Tibial nerve (tissue), 4 donors: ENCODE results near the gene ZNF860.

Experiments used
- CTCF ChIP-seq, 5 experiments: fragments of 200-600 bp in 3 of 5; fragments of 450-650 bp in 2 of 5; sonication (generic) in 3 of 5; IDR thresholded peaks; one replicate each; pipeline ENCODE4 v1.5.1; 2016 to 2019; ENCODE audit warnings: antibody characterized with exemption in 5 of 5, mild to moderate bottlenecking in 3 of 5, moderate library complexity in 2 of 5
- EP300 ChIP-seq, 2 donors: sonication (generic); formaldehyde crosslinking; IDR thresholded peaks; one replicate each; pipeline ENCODE4 v1.6.1; 2017; ENCODE audit warnings: antibody characterized with exemption in 2 of 2, mild to moderate bottlenecking in 1 of 2
- POLR2A ChIP-seq, 2 donors: fragments of 450-650 bp; IDR thresholded peaks; one replicate each; pipeline ENCODE4 v1.6.1; 2017; ENCODE audit warnings: antibody characterized with exemption in 2 of 2, mild to moderate bottlenecking in 2 of 2, moderate library complexity in 2 of 2

- no peak for TF ChIP-seq CTCF (IDR thresholded peaks at IDR 0.05)
- no peak for TF ChIP-seq EP300 (IDR thresholded peaks at IDR 0.05)
- TF ChIP-seq POLR2A (IDR thresholded peaks at IDR 0.05): no peak
These were observed 41.4 kb downstream of the ZNF860 start for GRCh38 chr3:32022947-32023346.
